Neural progenitor cell (in vitro differentiated cells): Measurements from ENCODE around the gene KHDC3L.

Experiments
- CTCF ChIP-seq: fragments of 200-600 bp; sonication (generic); IDR thresholded peaks from 2 replicates; pipeline ENCODE4 v1.5.1; 2017; ENCODE audit warnings: antibody characterized with exemption, mild to moderate bottlenecking
- EZH2 ChIP-seq: fragments of 200-600 bp; sonication (generic); IDR thresholded peaks from 2 replicates; pipeline ENCODE4 v1.6.1; 2017; ENCODE audit warnings: antibody characterized with exemption, mild to moderate bottlenecking, moderate library complexity

- TF ChIP-seq CTCF (no peak), EZH2 (no peak)
Measured at GRCh38 chr6:73340048-73340447, 22.4 kb upstream of the KHDC3L start.
